ENCODE measurements around the gene AFMID. TPM values are rescaled to one million over a fixed set of nuclear protein-coding genes. Genes with fewer than 3 reads are reported as not detected.

AFMID gene
- total RNA-seq, 1 experiment from 2014 or later, result 59.3 TPM

DNA sequence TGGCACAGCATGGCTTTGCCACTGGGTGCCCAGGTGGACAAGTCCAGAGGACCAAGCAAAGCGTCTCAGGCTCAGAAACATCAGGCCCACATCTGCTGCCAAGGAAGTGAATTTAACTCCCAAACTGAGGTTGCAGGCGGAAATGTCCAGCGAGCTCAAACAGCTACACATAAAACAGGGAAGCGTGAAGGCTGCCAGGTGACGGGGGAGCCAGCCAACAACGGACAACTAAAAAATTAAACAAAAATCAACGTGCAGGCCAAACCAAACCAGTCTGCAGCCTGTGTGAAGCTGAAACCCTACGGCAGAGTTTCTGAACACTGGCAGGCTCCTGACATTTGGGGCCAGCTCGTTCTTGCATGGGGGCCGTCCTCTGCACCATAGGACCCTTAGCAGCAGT, 2.8 kb upstream of the AFMID start:
- ATAC-seq (no peak), DNase-seq (ENCODE audit: low read depth, low spot score) (no peak)
- Histone ChIP-seq H3K36me3 (ENCODE audit: control insufficient read depth, insufficient read depth, low read length) (peaks cover 3% of the 10 kb centered on the region), H3K27ac (ENCODE audit: low read length) (no peak overlapping the region), H3K4me1 (ENCODE audit: control insufficient read depth, insufficient read depth, low read length) (peaks cover 26% of the 10 kb centered on the region), H3K9me3 (ENCODE audit: control insufficient read depth, insufficient read depth, low read depth, low read length) (no peaks in the 10 kb centered on the region), H3K27me3 (ENCODE audit: control insufficient read depth, insufficient read depth, low read length) (no peaks in the 10 kb centered on the region), H3K4me3 (ENCODE audit: low read depth in 2 of 2, low read length in 2 of 2) (no peak overlapping the region)
- in situ Hi-C loops (cut with HindIII; ENCODE audit: low pct_unique_long_range_greater_than_20kb, low sequenced_read_pairs) (no loop called here), intact Hi-C loops (cut with micrococcal nuclease; ENCODE audit: unreplicated experiment) (no loop called here)
- no TSS peak for BruUV-seq (replicated peaks)
- POLR2A ChIA-PET, result interaction anchor here (0.6 kb wide), 1 partner anchor 11 kb away, joined by 3 read pairs; no protein-coding TSS in a partner anchor
- CTCF ChIA-PET, result no interaction called here
- TF ChIP-seq TCF7L2 (IDR thresholded peaks at IDR 0.05; ENCODE audit: low read depth, low read length) (no peak), CTCF (IDR thresholded peaks at IDR 0.05) (no peak), POLR2AphosphoS5 (IDR thresholded peaks at IDR 0.05; ENCODE audit: low read depth, low read length) (no peak), SIN3A (IDR thresholded peaks at IDR 0.05; ENCODE audit: borderline replicate concordance, insufficient read depth, low read depth, low read length) (no peak), REST (IDR thresholded peaks at IDR 0.05; ENCODE audit: insufficient read depth in 1 of 2, low read depth in 2 of 2, low read length in 1 of 2) (no peak)

- no peak overlapping the region for H3K4me3 ChIP-seq (ENCODE audit: low read depth in 2 of 2, low read length in 2 of 2)
- BruUV-seq (replicated peaks), result no TSS peak
- ChIA-PET CTCF (no interaction called here), POLR2A (no interaction called here)
- ATAC-seq (no peak), DNase-seq (ENCODE audit: low read depth, low spot score) (no peak)
- H3K27ac ChIP-seq (ENCODE audit: low read length), result no peak overlapping the region
- intact Hi-C loops (cut with micrococcal nuclease; ENCODE audit: unreplicated experiment) (no loop called here), in situ Hi-C loops (cut with HindIII; ENCODE audit: low pct_unique_long_range_greater_than_20kb, low sequenced_read_pairs) (no loop called here)
- TF ChIP-seq SIN3A (IDR thresholded peaks at IDR 0.05; ENCODE audit: borderline replicate concordance, insufficient read depth, low read depth, low read length), result no peak
- no peak for TF ChIP-seq POLR2AphosphoS5 (IDR thresholded peaks at IDR 0.05; ENCODE audit: low read depth, low read length)
- TF ChIP-seq TCF7L2 (IDR thresholded peaks at IDR 0.05; ENCODE audit: low read depth, low read length), result no peak
- TF ChIP-seq CTCF (IDR thresholded peaks at IDR 0.05), result no peak
- TF ChIP-seq REST (IDR thresholded peaks at IDR 0.05; ENCODE audit: insufficient read depth in 1 of 2, low read depth in 2 of 2, low read length in 1 of 2), result no peak
- H3K4me1 ChIP-seq (ENCODE audit: control insufficient read depth, insufficient read depth, low read length), result peaks cover 26% of the 10 kb centered on the region
- H3K27me3 ChIP-seq (ENCODE audit: control insufficient read depth, insufficient read depth, low read length), result no peaks in the 10 kb centered on the region
- H3K36me3 ChIP-seq (ENCODE audit: control insufficient read depth, insufficient read depth, low read length), result peaks cover 3% of the 10 kb centered on the region
- H3K9me3 ChIP-seq (ENCODE audit: control insufficient read depth, insufficient read depth, low read depth, low read length), result no peaks in the 10 kb centered on the region
Measured at GRCh38 chr17:78184868-78185267, 2.3 kb upstream of the AFMID start.
